NOMO-1 (cell line): ENCODE results near the gene TACC3.
A peak's percentile ranks its signal among the peaks of the same experiment; 100 is the strongest.

Experiments
- DNase-seq, 2 experiments: peaks; one replicate each; lab custom pipeline; 2025; ENCODE audit not compliant: unreplicated experiment in 2 of 2; lab: John Stamatoyannopoulos, UW

Gene TACC3

GRCh38 chr4:1701671-1702070 is 19.6 kb upstream of the TACC3 start:
- DNase-seq, result peak in 1 of 2 experiments; percentile 4

GRCh38 chr4:1703867-1704266 is 17.5 kb upstream of the TACC3 start:
- DNase-seq, result no peak

- no peak for DNase-seq
Observed at GRCh38 chr4:1705732-1706131, 15.6 kb upstream of the TACC3 start.

DNA sequence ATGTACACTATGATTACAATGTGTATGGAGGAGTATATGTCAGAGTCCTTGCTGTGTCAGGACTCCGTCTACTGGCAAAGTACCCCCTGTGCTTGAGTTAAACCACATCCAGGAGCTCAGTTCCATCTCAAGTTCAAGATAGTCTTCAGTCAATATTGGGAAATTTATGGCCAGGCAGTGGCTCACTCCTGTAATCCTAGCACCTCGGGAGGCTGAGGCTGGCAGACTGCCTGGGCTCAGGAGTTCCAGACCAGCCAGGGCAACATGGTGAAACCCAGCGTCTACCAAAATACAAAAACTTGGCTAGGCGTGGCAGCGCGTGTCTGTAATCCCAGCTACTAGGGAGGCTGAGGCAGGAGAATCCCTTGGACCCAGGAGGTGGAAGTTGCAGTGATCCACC is 15.0 kb upstream of the TACC3 start:
- DNase-seq, result no peak

DNA sequence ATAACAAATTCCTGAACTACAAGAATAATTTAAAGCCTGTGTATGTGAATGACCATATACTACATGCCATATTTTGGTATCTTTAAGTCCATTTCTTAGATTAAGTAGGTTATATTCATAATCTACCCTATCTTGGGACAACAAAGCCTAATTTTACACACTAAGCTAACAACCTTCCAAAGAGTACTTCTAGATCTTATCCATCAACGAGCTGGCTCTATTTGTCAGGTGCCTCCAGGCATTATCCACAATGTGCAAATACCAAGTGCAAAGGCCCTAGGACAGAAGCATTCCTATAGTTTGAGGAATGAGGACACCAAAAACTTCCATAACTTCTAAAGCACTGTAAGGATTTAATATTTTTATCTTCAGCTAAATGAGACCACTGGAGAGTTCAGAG is 12.7 kb upstream of the TACC3 start:
- DNase-seq, result no peak

GRCh38 chr4:1711055-1711570 is 10.2 kb upstream of the TACC3 start:
- no peak for DNase-seq

- DNase-seq, result no peak
Observed at GRCh38 chr4:1711571-1712215, 9.6 kb upstream of the TACC3 start.

- peak; percentile 98 to 99 for DNase-seq
Observed at GRCh38 chr4:1712216-1713002, 8.9 kb upstream of the TACC3 start, which contains the start of gene SLBP. SLBP (minus strand) TSS chr4:1712319; CDS start chr4:1712188, 131 bp downstream.

DNA sequence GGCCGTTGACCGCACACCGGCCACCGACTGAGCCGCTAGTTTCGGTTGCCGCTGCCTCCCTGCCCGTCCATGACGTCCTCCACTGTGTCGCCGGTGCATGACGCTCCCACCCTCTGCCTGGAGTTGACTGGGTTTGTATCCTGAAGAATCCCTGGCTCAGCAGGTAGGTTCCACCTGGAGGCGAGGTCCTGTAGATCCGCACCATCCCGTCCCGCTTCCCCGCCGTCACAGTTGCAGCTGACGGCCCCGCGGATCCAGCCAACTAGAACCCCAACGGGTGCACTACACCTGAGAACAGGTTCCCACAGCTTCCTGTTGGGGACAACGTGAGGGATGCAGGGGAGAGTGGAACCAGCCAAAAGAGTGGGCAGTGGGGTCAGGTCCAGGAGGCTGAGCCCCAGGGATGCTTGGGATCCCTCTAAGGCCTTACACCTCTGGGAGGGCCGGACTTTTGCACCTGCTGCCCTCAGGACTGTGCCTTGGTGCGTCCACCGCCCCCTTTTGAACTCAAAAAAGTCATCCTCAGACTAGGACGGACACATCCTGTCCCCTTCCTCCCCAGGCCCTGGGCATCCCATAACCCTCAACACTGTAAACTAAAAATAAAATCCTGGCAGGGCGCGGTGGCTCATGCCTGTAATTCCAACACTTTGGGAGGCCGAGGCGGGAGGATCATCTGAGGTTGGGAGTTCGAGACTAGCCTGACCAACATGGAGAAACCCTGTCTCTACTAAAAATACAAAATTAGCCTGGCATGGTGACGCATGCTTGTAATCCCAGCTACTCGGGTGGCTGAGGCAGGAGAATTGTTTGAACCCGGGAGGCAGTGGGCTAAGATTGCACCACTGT is 8.1 kb upstream of the TACC3 start:
- no peak for DNase-seq

- DNase-seq, result no peak
Observed at GRCh38 chr4:1714303-1715001, 6.9 kb upstream of the TACC3 start.

GRCh38 chr4:1715002-1715758 is 6.1 kb upstream of the TACC3 start:
- peak; percentile 14 to 36 for DNase-seq

DNA sequence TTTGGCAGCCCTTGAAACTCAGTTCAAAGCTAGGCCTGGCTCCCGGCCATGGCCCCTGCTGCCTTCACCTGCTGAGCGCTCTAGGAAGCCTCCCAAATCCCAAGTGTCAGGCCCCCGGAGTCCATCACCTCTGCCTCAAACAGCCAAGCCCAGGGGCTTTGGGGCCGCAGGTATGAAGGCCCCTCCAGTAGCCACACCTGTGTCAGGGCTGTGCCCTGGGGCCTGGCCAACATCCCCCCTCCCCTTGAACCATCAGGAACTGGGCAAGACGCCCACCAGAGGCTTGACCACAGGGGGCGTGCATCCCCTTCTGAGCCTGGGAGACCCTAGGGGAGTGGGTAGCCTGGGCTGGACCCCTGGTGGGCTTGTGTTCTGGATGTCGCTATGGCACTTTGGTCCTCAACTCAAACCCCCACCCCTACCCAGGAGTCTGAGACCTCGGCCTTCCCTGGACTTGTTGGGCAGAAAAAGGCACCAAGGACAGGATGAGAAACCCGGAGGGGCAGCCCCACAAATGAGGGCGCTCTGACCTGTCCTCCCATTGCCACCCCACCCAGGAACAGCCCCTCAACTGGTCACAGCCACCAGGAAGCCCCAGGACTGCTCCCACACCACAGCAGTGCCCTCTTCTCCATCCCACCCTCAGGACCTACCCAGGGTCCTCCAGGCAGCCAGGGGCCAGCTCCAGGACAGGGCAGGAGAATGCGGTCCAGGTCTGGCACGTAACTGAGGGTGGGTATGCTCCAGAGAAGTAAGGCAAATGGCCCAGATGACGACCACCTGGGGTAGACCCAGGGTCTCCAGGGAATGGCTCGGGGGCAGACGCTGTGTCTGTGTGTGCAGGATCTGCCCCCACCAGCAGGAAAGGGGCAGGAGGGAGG is 5.0 kb upstream of the TACC3 start:
- no peak for DNase-seq

DNA sequence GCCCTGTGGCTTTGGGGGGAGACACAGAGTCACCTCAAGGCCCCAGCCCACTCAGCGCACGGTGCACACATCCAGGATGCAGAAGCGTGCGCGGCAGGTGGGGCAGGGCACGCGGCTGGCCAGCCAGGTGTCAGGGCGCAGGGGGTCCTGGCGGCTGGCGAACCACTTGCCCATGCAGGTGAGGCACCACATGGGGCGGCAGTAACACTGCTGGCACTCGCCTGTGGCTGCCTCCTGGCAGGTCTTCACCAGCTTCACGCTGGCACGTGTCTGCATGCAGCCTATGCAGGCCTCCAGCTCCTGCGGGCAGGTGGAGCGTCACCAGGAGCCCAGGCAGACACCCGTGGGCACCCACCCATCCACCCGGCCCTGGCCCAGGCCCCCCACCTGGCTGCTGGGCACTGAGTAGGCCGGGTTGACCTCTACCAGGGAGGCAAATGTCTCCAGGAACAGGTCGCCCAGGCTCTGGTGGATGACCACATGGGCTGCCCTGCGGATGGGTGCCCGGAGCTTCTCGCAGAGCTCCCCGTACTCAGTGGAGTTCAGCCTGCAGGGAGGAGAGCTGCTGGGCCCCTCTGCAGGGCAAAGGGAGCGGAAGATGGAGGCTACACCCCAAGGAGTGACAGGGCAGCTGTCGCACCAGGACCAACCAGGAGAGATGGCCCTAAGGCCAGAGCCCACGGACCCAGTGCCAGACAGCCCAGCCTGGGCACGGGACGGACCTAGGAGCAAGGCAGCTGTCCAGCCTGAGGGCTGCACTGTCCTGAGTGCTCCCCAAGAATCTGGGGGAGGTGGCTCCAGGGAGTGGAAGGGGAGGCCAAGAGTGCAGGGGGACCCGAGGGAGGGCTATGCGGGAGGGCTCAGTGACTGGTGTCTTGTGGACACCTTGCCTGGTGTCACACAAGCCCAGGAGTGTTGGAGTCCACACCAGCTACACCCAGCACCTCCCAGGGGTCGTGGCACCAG is 3.9 kb upstream of the TACC3 start:
- no peak for DNase-seq

DNA sequence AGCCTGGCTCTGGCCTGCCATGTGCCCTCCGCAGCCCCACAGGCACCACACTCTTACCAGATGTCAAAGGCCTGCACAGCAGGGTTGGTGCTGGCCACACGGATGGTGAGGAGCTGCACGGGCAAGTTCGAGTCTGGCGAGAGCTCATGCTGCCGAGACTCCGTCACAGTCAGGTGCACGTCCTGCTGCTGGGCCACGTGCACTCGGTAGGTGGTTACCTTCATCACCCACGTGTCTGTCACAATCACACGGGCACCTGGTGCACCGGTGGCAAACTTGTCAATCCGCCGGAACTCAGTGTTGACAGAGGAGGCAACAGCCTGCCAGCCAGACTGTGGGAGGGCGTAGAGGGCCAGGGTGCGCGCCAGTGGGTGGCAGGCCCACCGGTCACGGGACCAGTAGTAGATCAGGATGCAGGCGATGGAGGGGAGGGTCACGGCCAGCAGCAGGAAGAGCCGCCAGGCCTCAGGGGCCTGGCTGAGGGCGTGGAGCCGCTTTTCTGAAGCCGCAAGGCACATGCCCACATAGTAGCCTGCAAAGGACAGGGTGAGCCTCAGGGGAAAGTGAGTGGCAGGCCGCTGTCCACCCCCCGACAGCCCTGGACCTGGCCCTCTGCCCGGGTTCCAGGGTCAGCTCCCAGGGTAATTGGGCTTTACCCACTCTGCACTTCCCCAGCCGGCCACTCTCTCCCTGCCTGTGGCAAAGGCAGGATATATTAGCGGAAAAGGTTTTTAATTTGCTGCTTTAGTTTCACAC is 3.0 kb upstream of the TACC3 start:
- DNase-seq, result no peak

DNA sequence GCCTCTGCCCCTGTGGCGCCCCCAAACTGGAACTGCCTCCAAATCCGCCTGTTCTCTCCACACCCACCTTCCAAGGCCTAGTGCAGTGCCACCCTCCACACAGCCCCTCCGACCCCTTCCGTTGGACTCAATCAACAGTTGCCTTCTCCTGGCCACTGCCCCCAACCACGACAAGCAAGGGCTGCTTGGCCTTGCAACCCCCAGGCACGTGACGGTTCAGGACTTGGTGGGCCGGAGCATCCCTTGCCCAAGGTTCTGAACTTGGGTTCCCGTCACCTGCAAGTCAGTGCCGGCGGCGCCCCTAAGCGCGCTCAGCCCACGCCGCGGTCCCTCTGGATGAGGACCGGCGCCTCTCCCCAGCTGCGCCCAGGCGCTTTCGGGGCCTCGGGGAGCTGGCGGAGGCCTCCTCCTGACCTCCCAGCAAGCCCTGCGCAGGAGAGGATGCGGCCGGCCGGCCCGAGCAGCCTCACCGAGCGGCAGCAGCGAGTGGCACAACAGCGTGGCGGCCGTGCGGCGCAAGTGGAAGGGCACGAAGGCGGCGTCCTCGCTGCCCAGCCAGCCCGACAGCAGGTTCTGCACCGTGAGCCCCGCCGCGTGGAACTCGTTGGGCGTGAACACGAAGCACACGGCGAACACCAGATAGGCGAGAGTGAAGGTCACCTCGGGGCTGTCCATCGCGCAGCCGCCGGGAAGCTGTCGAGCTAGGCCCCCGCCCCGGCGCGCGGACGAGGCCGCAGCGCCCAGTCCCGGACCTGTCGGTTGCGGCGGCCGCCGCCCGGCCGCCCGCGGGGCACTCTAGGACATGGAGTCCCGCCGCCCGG is 948 bp upstream of the TACC3 start:
- peak; percentile 26 to 36 for DNase-seq
